ENCODE data around the gene RENBP.

DNA sequence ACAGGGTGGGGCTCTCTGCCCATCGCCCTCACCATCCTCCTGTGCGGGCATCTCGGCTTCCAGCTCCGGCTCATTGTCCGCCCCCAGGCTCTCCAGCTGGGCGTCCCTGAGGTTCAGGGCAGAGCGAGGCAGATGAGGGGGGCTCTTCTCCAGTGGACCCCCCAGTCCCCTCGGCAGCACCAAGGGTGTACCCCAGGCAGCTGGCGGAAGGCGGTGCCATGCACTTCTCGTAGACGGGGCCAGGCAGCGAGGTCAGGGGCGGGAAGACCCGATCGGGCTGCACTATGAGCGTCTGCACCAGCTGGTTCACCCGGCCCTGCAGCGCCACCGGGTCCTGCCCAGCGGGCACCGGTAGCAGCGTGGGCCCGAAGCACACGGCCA is 34.5 kb downstream of the RENBP start:
- TF ChIP-seq, protein P1, sequence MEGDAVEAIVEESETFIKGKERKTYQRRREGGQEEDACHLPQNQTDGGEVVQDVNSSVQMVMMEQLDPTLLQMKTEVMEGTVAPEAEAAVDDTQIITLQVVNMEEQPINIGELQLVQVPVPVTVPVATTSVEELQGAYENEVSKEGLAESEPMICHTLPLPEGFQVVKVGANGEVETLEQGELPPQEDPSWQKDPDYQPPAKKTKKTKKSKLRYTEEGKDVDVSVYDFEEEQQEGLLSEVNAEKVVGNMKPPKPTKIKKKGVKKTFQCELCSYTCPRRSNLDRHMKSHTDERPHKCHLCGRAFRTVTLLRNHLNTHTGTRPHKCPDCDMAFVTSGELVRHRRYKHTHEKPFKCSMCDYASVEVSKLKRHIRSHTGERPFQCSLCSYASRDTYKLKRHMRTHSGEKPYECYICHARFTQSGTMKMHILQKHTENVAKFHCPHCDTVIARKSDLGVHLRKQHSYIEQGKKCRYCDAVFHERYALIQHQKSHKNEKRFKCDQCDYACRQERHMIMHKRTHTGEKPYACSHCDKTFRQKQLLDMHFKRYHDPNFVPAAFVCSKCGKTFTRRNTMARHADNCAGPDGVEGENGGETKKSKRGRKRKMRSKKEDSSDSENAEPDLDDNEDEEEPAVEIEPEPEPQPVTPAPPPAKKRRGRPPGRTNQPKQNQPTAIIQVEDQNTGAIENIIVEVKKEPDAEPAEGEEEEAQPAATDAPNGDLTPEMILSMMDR (IDR thresholded peaks at IDR 0.05 in 4 of 5, conservative IDR thresholded peaks at IDR 0.05 in 1 of 5) = no peak
- TF ChIP-seq POLR2A (IDR thresholded peaks at IDR 0.05) = no peak
